Activated CD8-positive, alpha-beta memory T cell treated with anti-CD3 and anti-CD28 coated beads for 1 hour (primary cell): ENCODE data around the gene KRT6C.
"Not testable (repeated sequence)": the region's sequence is repeated elsewhere in the genome, so short reads cannot be mapped to it uniquely, and the experiment has no call there.

ENCODE experiments used
- DNase-seq, 2 donors: peaks; one replicate each; pipeline ENCODE4 v3.0.0-alpha.2; 2020; ENCODE audit warnings: low read depth in 1 of 2; ENCODE audit errors: extremely low read depth in 1 of 2

The KRT6C gene

GRCh38 chr12:52461693-52462092 lies 11.9 kb downstream of the KRT6C start:
- DNase-seq, result no peak

- DNase-seq, result no peak
These were observed 14.7 kb downstream of the KRT6C start for GRCh38 chr12:52458861-52459260.

GRCh38 chr12:52455821-52456220 lies 17.8 kb downstream of the KRT6C start:
- no peak for DNase-seq

GRCh38 chr12:52454411-52455201 lies 19.0 kb downstream of the KRT6C start:
- no peak for DNase-seq

GRCh38 chr12:52452101-52452500 lies 21.5 kb downstream of the KRT6C start, which contains the start of gene KRT6B:
KRT6B (minus strand) TSS chr12:52452146; CDS start chr12:52452078, 68 bp downstream.
- no peak for DNase-seq

- DNase-seq, result no peak
These were observed 25.4 kb downstream of the KRT6C start for GRCh38 chr12:52448228-52448627.

- not testable (repeated sequence) for DNase-seq
These were observed 26.4 kb downstream of the KRT6C start for GRCh38 chr12:52447196-52447595.

- no peak for DNase-seq
These were observed 27.1 kb downstream of the KRT6C start for GRCh38 chr12:52446367-52447045.

GRCh38 chr12:52445876-52446275 lies 27.7 kb downstream of the KRT6C start:
- DNase-seq, result no peak

- DNase-seq, result no peak
These were observed 28.7 kb downstream of the KRT6C start for GRCh38 chr12:52444647-52445595.

- DNase-seq, result no peak
These were observed 29.6 kb downstream of the KRT6C start for GRCh38 chr12:52443966-52444365.

- DNase-seq, result no peak
These were observed 31.0 kb downstream of the KRT6C start for GRCh38 chr12:52442600-52443061.

- DNase-seq, result no peak
These were observed 32.2 kb downstream of the KRT6C start for GRCh38 chr12:52441320-52441911.

- no peak for DNase-seq
These were observed 32.7 kb downstream of the KRT6C start for GRCh38 chr12:52440821-52441319.

- no peak for DNase-seq
These were observed 33.8 kb downstream of the KRT6C start for GRCh38 chr12:52439845-52440244.

GRCh38 chr12:52439420-52439819 lies 34.2 kb downstream of the KRT6C start:
- DNase-seq, result no peak

GRCh38 chr12:52438305-52439301 lies 35.0 kb downstream of the KRT6C start:
- no peak for DNase-seq

- no peak for DNase-seq
These were observed 36.1 kb downstream of the KRT6C start for GRCh38 chr12:52437508-52437907.

GRCh38 chr12:52436828-52437474 lies 36.7 kb downstream of the KRT6C start:
- no peak for DNase-seq
